A549 treated with ZK216348 at 1 μM for 4 hours (cell line): ENCODE measurements around the gene MFSD2A. TPM values are rescaled to one million over a fixed set of nuclear protein-coding genes. Genes with fewer than 3 reads are reported as not detected.

ENCODE experiments used
- total RNA-seq: library from RNA; stranded (reverse); fragments of 200-300 nt; extraction: Qiagen RNA extraction; gene quantifications from 5 replicates; pipeline ENCODE4 v1.2.3, GENCODE V29; 2022; ENCODE audit warnings: low read depth

MFSD2A gene
- total RNA-seq, result 3.8 to 5.2 TPM (median 4.3 TPM) in 5 replicates

DNA sequence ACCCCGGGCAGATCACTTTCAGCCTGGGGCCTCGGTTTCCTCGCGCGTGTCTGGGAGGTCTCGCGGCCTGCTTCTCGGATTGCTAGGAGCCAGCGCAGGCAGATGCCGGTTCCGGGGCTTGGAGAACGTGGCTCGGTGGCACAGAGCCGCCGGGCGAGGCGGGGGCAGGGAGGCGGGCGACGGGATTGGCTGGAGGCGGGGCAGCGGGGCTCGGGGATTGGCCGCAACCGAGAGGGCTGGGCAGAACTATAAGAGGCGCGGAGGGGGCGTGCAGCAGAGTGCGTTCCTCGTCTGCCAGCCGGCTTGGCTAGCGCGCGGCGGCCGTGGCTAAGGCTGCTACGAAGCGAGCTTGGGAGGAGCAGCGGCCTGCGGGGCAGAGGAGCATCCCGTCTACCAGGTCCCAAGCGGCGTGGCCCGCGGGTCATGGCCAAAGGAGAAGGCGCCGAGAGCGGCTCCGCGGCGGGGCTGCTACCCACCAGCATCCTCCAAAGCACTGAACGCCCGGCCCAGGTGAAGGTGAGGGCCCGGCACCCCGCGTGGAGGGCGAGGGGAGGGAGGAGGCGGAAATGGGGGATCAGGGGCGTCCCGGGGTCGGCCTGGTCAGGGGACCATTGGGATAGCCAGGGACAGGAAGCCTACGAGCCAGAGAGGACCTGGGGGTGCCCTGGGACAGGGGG, at the start of gene MFSD2A:
TSS of gene MFSD2A (plus strand) at position 276 of the 677 bp plus-strand sequence. CDS start at position 424, 148 bp downstream.

Other genes starting within 250 kb of the MFSD2A start
- 39.4 to 41.3 TPM (median 40.1 TPM) in 5 replicates for gene PPIE, start 216.3 kb upstream of the MFSD2A start, total RNA-seq
- 0.25 to 0.73 TPM (median 0.62 TPM) in 5 replicates for gene OXCT2, start 183.8 kb upstream of the MFSD2A start, total RNA-seq
- gene BMP8B, start 166.3 kb upstream of the MFSD2A start, total RNA-seq, result 3.7 to 5.4 TPM (median 4.5 TPM) in 5 replicates
- 14.0 to 20.2 TPM (median 16.3 TPM) in 5 replicates for gene TRIT1, start 71.6 kb upstream of the MFSD2A start, total RNA-seq
- 0.62 to 1.6 TPM (median 1.4 TPM) in 5 replicates for gene MYCL, start 53.2 kb upstream of the MFSD2A start, total RNA-seq
- 214 to 289 TPM (median 235 TPM) in 5 replicates for gene CAP1, start 85.6 kb downstream of the MFSD2A start, total RNA-seq
- 62.5 to 82.0 TPM (median 64.9 TPM) in 5 replicates for gene PPT1, start 142.1 kb downstream of the MFSD2A start, total RNA-seq
- 4.0 to 6.7 TPM (median 5.4 TPM) in 5 replicates for gene RLF, start 206.2 kb downstream of the MFSD2A start, total RNA-seq